Omental fat pad (tissue), 4 donors: ENCODE results near the gene CLUH. TPM values are rescaled to one million over a fixed set of nuclear protein-coding genes. Genes with fewer than 3 reads are reported as not detected.

Source experiments
- ATAC-seq: fragments of 150-250 bp; one replicate; pipeline ENCODE4 v1.9.1; 2016; ENCODE audit warnings: mild to moderate bottlenecking, moderate library complexity; ENCODE audit not compliant: low FRiP score
- DNase-seq: peaks from one replicate; pipeline ENCODE4 v3.0.0-alpha.2; 2019; ENCODE audit warnings: low spot score
- total RNA-seq, 4 donors: library from RNA; depleted of rRNA; stranded (reverse); fragments of >200 nt; gene quantifications; one replicate each; pipeline ENCODE4 v1.1.0, GENCODE V29; 2016
- TF ChIP-seq, protein P1 (sequence below), 3 donors: fragments of 450-650 bp; IDR thresholded peaks; one replicate each; pipeline ENCODE4 v1.5.1; 2016 to 2017; ENCODE audit warnings: antibody characterized with exemption in 3 of 3, mild to moderate bottlenecking in 3 of 3, moderate library complexity in 2 of 3

The CLUH gene
- total RNA-seq, 4 donors from 2014 or later: 39.2 to 167 (median 95.0) TPM

DNA sequence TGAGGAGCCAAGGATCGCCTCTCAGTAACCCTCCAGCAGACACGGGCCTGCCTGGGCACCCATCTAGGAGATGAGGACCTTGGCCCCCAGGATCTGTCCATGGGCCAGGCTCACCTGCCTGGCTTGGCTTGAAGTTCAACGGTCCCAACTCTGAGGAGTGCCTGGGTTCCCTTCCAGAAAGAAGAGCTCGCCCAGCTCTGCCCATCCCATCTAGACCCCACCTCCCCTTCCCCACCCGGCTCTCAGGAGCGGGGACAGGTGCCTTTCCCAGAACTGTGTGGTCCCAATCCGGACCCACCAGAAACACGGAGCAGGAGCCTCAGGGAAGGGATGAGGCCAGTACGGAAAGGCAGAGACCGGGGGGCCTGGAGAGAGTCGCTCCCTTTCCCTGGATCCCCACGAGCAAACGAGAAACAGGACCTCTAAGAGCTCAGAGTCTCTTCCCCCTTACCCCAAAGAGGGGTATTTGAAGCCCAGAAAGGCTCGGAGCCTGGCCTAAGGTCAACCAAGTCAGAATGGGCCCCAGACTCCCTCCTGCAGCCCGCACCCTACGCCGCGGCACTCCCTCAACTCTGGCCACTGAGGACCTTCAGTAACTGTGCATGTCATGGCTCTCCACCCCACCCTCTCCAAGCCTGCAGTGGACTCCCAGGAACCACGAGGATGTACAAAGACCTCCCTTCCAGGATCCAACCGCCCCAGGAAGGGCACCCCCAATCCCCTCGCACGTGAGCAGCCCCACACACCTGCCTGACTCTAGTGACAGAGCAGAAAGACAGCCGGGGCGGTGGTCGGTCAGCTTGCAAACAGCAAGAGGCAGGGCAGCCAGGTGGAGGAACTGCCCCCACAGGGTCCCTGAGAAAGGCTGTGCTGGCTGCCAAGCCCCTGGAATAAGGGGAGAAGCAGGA is 5.4 kb downstream of the CLUH start:
- TF ChIP-seq, protein P1, sequence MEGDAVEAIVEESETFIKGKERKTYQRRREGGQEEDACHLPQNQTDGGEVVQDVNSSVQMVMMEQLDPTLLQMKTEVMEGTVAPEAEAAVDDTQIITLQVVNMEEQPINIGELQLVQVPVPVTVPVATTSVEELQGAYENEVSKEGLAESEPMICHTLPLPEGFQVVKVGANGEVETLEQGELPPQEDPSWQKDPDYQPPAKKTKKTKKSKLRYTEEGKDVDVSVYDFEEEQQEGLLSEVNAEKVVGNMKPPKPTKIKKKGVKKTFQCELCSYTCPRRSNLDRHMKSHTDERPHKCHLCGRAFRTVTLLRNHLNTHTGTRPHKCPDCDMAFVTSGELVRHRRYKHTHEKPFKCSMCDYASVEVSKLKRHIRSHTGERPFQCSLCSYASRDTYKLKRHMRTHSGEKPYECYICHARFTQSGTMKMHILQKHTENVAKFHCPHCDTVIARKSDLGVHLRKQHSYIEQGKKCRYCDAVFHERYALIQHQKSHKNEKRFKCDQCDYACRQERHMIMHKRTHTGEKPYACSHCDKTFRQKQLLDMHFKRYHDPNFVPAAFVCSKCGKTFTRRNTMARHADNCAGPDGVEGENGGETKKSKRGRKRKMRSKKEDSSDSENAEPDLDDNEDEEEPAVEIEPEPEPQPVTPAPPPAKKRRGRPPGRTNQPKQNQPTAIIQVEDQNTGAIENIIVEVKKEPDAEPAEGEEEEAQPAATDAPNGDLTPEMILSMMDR (IDR thresholded peaks at IDR 0.05): no peak
- ATAC-seq (no peak), DNase-seq (no peak)

- DNase-seq (no peak), ATAC-seq (no peak)
- TF ChIP-seq, protein P1 (IDR thresholded peaks at IDR 0.05): no peak
Measured at GRCh38 chr17:2705263-2705662, 6.3 kb downstream of the CLUH start.

- ATAC-seq: no peak
- TF ChIP-seq, protein P1 (IDR thresholded peaks at IDR 0.05): no peak
Measured at GRCh38 chr17:2704890-2705248, 6.7 kb downstream of the CLUH start.

GRCh38 chr17:2704031-2704889 is 7.3 kb downstream of the CLUH start:
- TF ChIP-seq, protein P1 (IDR thresholded peaks at IDR 0.05): no peak
- no peak for DNase-seq
- no peak for ATAC-seq

More at GRCh38 chr17:2704890-2705248, 6.7 kb downstream of the CLUH start:
- no peak for DNase-seq

- TF ChIP-seq, protein P1 (IDR thresholded peaks at IDR 0.05): no peak
- ATAC-seq: no peak
- no peak for DNase-seq
Measured at GRCh38 chr17:2703606-2704005, 8.0 kb downstream of the CLUH start.

- ATAC-seq (no peak), DNase-seq (no peak)
- TF ChIP-seq, protein P1 (IDR thresholded peaks at IDR 0.05): no peak
Measured at GRCh38 chr17:2703181-2703580, 8.4 kb downstream of the CLUH start.
